ENCODE data around the gene ADGRE3.

Gene ADGRE3

DNA sequence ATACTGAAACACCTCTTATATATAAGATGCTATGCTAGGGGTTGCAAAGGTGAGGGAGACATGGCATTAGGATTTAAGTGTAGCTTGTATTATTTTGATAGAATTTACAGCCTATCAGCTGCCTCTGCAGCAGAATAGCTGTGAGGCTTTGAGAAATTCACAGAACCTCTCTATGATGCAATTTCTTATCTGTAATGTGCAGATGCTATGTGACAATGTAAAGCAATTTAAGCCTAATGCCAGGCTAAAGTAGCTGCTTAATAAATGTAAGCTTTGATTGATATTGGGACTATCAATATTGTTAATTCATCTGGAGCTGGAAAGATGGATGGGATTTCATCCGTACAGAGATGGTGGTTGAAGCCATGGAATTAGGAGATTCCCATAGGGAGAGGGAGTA is 1.6 kb downstream of the ADGRE3 start:
- TF ChIP-seq, protein P1, sequence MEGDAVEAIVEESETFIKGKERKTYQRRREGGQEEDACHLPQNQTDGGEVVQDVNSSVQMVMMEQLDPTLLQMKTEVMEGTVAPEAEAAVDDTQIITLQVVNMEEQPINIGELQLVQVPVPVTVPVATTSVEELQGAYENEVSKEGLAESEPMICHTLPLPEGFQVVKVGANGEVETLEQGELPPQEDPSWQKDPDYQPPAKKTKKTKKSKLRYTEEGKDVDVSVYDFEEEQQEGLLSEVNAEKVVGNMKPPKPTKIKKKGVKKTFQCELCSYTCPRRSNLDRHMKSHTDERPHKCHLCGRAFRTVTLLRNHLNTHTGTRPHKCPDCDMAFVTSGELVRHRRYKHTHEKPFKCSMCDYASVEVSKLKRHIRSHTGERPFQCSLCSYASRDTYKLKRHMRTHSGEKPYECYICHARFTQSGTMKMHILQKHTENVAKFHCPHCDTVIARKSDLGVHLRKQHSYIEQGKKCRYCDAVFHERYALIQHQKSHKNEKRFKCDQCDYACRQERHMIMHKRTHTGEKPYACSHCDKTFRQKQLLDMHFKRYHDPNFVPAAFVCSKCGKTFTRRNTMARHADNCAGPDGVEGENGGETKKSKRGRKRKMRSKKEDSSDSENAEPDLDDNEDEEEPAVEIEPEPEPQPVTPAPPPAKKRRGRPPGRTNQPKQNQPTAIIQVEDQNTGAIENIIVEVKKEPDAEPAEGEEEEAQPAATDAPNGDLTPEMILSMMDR (IDR thresholded peaks at IDR 0.05; ENCODE audit: borderline replicate concordance, insufficient read depth, low read depth, low read length): no peak
- no peak overlapping the region for H3K4me3 ChIP-seq (ENCODE audit: low read depth, low read length)

DNA sequence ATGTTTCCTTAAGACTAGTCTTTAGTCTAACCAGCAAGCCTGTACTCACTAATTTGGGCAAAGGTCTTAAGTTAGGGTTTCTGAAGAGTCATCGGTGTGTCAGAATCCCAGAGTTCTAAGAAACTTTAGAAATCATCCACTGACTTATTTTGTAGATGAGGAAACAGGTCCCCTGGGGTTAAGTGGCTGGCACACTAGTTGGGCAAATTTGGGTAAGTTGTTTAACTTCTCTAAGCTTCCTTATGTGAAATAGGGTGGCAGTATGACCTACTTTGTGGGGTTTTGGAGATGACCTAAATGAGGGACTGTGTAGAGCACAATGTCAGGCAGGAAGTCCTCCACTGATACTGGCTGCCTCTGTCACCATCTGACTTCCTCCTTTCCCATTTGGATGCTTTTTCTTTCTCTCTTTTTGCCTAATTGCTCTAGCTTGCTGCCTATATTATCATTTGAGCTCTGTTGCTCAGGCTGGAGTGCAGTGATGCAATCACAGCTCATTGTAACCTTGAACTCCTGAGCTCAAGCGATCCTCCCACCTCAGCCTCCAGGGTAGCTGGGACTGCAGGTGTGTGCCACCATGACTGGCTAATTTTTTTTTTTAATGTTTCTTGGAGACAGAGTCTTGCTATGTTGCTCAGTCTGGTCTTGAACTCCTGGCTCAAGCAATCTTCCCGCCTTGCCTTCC is 2.3 kb downstream of the ADGRE3 start:
- TF ChIP-seq, protein P1 (IDR thresholded peaks at IDR 0.05; ENCODE audit: borderline replicate concordance, insufficient read depth, low read depth, low read length): no peak
- no peak overlapping the region for H3K4me3 ChIP-seq (ENCODE audit: low read depth, low read length)

DNA sequence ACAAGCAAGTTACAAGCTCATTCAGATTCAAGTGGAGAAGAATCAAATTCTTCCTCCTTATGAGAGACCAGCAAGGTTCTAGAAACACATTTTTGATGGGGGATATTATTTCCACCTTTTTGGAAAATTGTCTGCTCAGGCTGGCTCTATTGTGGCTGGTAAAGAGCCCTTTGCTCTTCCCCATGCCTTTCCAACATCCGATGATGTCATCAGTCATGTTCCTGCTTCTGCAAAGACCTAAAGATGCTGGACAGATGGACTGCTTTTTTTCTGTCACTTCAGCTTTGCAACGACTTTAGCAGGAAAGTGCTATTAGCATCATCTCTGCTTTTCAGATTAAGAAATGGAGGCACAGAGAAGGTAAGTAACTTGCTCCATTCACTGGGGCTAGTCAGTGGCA is 4.2 kb downstream of the ADGRE3 start:
- TF ChIP-seq, protein P1 (IDR thresholded peaks at IDR 0.05; ENCODE audit: borderline replicate concordance, insufficient read depth, low read depth, low read length): no peak
- H3K4me3 ChIP-seq (ENCODE audit: low read depth, low read length): no peak overlapping the region

DNA sequence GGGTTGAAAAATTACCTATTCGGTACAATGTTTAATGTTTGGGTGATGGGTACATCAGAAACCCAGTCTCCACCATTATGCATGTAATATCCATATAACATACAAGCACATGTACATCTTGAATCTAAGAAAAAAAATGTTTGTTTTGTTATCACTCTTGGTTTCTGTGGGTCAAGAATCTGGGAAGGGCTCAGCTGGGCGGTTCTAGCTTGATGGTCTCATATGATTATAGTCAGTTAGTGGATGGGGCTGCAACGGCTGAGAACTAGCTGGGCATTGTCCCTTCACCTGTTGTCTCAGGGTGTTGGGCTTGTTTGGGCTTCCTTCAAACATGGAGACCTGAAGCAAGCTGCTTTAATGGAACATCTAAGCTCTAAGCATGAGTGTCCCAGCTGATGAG is 4.7 kb downstream of the ADGRE3 start:
- no peak overlapping the region for H3K4me3 ChIP-seq (ENCODE audit: low read depth, low read length)
- TF ChIP-seq, protein P1 (IDR thresholded peaks at IDR 0.05; ENCODE audit: borderline replicate concordance, insufficient read depth, low read depth, low read length): no peak

DNA sequence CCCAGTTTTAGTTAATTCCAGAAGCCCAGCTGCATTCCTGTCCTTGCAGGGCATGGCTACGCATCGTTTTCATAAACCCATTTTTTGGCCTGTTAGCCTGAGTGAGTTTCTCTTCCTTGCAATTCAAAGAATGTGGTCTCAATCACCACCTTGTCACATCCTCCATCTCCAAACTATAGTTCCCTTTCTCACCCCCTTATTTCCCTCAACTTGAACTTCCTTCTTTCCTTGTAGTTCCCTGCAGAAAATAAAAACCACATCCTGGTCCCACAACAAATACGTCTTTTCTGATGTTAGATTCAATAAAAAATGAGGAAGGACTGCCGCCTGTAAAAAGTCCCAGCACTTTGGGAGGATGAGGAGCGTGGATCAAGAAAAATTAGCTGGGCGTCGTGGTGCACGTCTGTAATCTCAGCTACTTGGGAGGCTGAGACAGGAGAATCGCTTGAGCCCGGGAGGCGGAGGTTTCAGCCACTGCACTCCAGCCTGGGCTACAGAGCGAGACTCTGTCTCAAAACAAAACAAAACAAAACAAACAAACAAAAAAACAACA is 13.2 kb downstream of the ADGRE3 start:
- TF ChIP-seq, protein P1 (IDR thresholded peaks at IDR 0.05; ENCODE audit: borderline replicate concordance, insufficient read depth, low read depth, low read length): no peak
- H3K4me3 ChIP-seq (ENCODE audit: low read depth, low read length): no peak overlapping the region

DNA sequence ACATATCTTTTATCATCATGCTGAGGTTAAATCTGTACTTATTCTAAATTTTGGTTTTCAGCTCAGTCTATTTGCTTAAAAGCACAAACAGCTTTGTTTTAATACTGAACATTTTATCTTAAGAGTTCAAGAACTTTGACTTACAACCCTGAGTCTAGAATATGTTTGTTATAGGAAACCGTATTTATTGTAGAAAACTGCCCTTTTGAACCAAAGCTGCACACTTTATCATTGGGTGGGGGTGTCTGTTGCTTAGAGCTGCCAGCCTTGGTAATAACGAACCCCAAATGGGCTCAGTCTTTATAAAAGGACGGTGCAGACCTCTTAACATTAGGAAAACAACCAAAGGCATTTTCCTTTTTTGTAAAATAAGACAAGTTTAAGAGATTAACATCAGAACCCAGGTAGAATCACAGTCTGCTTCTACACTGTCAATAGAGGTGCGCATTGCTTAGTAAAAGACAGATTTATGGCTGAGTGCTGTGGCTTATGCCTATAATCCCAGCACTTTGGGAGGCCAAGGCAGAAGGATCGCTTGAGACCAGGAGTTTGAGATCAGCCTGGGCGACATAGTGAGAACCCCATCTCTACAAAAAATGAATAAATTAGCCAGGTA is 14.7 kb downstream of the ADGRE3 start:
- no peak overlapping the region for H3K4me3 ChIP-seq (ENCODE audit: low read depth, low read length)
- TF ChIP-seq, protein P1 (IDR thresholded peaks at IDR 0.05; ENCODE audit: borderline replicate concordance, insufficient read depth, low read depth, low read length): no peak

DNA sequence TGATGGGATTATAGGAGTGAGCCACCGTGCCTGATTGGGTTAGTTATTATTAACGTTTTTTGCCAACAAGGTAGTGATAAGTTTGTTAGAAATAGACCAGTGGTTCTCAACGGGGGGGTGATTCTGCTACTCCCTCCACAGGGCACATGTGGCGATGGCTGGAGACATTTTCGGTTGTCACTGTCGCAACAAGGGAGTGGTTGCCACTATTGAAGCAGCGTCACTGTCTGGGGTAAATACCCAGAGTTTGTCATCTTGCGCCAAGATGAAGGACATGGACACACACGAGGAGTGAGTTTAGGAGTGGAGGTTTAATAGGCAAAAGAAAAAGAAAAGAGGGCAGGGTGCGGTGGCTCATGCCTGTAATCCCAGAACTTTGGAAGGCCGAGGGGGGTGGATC is 18.9 kb downstream of the ADGRE3 start:
- TF ChIP-seq, protein P1 (IDR thresholded peaks at IDR 0.05; ENCODE audit: borderline replicate concordance, insufficient read depth, low read depth, low read length): no peak
- no peak overlapping the region for H3K4me3 ChIP-seq (ENCODE audit: low read depth, low read length)
